Measurements from ENCODE around the gene FAM133A.

The FAM133A gene
- long read RNA-seq, donor 1 = 0 reads
- long read RNA-seq, donor 2 = 0 reads
- long read RNA-seq, donor 3 = 0 reads
- long read RNA-seq, donor 4 = 0 reads
- long read RNA-seq, donor 5 = 0 reads
- long read RNA-seq, donor 6 = 0 reads
- long read RNA-seq, donor 7 = 0 reads
- long read RNA-seq, donor 8 = 0 reads

DNA sequence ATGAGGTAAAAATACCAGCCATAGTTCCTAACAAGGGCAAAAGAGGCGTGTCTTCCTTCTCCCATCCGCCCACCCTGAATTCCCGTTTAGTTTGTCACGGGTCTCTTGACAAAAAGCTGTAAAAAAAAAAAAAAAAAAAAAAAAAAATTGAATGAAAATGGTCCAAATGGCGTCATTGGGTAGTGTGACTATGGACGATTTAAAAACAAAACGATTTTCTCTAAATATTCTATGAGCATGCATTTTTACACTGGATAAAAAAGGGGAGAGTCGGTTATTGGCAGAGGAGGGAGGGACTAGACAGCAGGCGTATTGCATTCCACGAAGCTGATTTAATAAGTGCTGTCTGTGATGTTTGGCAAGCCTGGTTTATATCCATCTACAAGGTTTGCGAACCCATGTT, at the start of gene FAM133A:
FAM133A (plus strand) TSS at position 338 of the 403 bp plus-strand sequence. CDS start 35,214 bp downstream, outside the sequence.
- DNase-seq = no peak

DNA sequence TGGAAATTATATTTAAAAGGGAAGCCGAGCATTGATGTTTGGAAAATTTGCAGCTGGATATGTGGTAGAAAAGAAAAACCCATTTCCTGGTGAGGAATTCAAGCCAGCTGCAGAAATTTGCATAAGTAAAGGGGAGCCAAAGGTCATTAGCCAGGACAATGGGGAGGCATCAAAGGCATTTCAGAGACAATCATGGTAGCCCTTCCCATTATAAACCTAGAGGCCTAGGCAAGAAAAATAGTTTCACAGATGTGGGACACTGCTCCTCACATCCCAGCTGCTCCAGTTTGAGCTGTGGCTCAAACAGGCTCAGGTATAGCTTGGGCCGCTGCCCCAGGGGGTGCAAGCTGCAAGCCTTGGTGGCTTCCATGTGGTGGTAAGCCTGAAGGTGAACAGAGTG, 36.4 kb upstream of the FAM133A start:
- no peak for DNase-seq

DNA sequence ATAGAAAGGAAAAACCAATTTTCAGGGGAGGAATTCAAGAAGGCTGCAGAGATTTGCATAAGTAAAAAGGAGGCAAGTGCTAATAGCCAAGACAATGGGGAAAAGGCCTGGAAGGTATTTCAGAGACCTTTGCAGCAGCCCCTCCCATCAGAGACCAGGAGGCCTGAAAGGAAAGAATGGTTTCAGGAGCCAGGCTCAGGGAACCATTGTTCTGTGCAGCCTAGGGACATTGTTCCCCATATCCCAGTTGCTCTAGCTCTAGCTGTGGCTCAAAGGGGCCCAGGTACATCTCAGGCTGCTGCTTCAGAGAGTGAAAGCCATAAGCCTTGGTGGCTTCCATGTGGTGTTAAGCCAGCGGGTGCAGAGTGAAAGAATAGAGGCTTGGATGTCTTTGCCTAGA, 24.6 kb upstream of the FAM133A start:
- no peak for DNase-seq

DNA sequence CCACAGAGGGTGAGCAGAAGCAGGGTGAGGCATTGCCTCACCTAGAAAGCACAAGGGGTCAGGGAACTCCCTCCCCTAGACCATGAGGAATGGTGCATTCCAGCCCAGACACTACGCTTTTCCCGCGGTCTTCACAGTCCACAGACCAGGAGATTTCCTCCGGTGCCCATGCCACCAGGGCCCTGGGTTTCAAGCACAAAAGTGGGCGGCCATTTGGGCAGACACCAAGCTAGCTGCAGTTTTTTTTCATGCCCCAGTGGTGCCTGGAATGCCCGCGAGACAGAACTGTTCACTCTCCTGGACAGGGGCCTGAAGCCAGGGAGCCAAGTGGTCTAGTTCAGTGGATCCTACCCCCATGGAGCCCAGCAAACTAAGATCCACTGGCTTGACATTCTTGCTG, 13.4 kb upstream of the FAM133A start:
- DNase-seq = no peak

DNA sequence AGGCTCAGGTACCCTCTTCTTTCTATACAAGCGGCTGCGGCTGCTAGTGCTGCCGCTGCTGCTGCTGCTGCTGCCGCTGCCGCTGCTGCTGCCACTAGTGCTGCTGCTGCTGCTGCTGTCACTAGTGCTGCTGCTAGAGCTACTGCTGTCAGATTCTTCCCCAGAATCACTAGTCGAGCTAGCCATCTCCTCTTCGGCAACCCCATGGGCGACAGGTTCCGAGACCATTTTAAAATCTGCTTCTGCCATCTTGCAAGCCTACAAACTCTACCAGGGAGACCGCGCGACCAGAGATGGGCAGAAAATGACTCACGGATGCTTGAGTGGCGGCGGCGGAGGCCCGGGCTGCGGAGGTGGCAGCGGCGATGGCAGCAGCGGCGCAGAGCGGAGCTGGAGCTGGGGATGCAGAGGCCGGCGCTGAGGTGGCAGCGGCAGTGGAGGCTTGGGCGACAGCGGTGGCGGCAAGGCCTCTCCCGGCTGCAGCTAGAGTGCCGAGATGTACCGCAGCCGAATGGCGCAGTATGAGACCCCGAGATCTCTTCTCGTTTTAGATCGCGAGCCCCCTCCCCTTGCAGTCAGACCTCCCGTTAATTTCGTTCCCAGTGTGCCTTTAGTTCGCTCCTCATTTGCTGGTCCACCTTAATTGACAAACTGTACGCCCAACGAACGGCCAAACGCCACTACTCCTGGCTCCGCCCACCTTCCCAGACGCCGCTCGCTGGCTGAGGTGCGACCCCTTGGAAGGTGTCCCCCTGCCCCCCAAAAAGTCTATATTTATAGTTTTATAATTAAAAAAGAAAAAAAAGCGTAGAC, 744 bp upstream of the FAM133A start, which contains the start of gene NAP1L3:
NAP1L3 (minus strand) TSS at position 523 of the 813 bp plus-strand sequence; CDS start at position 249, 274 bp downstream.
- peak; percentile 80 for DNase-seq

DNA sequence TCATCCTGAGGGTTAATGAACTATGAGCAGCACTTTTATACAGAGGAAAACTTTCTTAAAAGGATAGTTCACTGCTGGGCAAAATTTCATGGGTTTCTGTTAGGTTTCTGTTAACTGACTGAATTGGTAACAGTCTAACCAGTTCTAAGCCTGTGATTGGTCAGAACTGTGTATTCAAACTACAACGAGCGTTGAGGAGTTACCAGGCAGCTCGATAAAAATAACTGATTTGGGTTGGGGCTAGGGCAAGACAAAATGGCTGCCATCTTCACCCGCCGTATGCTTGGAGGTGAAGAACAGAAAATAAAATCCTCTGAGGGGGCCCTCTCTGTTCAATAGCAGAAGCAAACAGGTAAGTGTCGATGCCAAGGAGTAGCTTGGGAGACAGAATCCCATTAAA, 22.0 kb downstream of the FAM133A start:
- no peak for DNase-seq

DNA sequence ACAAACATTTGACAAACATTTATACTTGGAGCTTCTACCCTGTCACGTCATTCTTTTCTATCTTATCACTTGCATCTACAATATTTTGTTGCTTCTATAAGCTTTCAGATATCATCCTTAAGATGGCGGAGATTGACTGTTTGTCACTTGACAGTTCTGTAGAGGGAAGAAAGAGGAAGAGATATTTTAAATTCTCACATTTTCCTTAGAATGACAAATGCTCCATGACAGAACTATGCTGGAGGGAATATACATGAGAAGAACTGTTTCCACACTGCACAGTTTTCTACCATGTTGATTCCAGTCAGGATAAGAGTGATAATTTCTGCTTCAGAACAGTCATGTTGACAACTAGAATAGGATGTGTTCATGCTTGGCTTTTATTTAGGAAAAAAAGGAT, 29.7 kb downstream of the FAM133A start:
- no peak for DNase-seq

DNA sequence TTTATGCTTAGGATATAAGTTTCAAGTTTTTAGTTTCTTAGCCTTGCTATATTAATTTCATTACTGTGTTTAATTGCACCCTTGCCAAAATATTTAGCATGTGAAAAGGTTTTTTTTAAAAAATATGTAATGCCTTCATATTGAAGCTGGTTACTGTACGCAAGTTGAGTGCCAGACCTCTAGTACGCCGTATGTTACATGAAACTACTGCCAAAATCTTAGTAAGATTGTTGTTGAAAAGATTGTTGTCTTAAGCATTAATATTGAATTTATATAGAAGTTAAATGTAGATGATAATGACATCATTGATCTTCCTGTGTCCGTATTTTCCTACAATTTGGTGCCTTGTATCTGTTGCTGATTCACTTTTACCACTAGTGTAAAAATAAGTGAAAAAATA, 37.1 kb downstream of the FAM133A start:
- DNase-seq = no peak

DNA sequence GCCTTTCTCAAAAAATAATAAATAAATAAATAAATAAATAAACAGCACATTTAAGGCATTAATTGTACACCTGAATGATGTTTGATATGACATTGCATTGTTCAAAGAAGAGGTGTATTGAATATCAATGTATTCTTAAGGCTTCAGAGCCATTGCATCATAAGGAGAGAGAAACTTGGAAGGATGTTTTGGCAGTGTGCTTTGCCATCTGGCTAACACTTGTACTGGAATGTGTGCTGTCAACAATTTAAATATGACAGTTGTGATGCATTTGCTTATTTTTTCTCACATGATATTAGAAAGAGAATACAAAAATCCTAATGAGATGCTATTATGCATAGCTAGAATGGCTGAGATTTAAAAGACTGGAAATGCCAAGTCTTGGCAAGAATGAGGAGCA, 67.8 kb downstream of the FAM133A start:
- no peak for DNase-seq

DNA sequence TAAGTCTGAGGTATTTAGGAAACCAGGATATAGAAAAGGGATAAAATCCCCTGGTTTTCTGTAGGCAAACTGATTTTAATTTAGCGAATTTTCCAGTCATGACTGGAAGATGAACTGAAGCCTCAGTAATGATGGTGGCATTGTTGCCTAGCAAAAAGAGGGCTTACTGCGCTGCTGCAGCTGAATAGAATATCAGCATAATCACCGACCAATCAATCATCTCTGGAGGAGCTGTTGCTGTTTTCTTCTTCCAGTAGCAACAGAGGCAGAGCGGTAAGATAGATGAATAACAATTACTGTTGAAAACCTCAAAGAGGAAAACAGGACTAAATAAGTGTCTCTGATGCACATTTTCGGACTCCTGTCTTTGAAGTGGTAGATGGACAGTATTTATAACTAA, 86.2 kb downstream of the FAM133A start:
- no peak for DNase-seq

Measured in right kidney (tissue), 9 donors.